ENCODE data around the gene FAM53A. TPM values are rescaled to one million over a fixed set of nuclear protein-coding genes. Genes with fewer than 3 reads are reported as not detected.

FAM53A gene
- total RNA-seq, 3 donors from 2014 or later: 0.65 to 1.8 (median 1.4) TPM

DNA sequence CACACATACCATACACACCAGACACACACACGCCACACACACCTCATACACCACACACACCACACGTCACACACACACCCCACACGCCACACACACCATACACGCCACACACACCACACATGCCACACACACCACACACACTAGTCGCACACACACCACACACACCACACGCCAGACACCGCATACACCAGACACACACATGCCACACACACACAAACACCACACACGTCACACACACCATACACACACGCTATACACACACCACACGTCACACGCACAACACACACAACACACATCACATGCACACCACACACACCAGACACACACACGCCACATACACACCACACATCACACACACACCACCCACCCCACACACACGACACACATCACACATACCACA, 32.0 kb downstream of the FAM53A start:
- DNase-seq (no peak), ATAC-seq (no peak)
- Histone ChIP-seq H3K4me1 (ENCODE audit: low read depth) (no peaks in the 10 kb centered on the region), H3K9me3 (no peaks in the 10 kb centered on the region), H3K4me3 (no peak overlapping the region), H3K36me3 (ENCODE audit: low read depth) (no peaks in the 10 kb centered on the region)
- no peak for TF ChIP-seq CTCF (IDR thresholded peaks at IDR 0.05)
- intact Hi-C loops (cut with DNase I, micrococcal nuclease): no loop called here

DNA sequence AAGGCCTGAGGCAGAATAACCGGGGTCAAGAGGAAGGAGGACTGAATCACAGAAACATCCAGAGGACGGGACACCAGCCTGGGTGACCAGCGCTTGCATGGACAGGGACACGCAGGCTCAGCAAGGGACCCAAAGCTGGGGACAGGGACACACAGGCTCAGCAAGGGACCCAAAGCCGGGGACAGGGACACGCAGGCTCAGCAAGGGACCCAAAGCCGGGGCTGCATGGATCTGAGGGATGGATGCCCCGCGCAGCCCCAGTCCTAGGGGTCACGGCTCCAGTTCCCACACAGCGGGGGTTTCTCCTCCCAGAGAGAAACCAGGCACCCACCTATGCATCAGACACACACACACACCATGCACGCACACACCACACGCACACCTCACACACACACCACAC, 32.5 kb downstream of the FAM53A start:
- no peak for TF ChIP-seq CTCF (IDR thresholded peaks at IDR 0.05)
- Histone ChIP-seq H3K4me3 (no peak overlapping the region), H3K9me3 (no peaks in the 10 kb centered on the region), H3K36me3 (ENCODE audit: low read depth) (no peaks in the 10 kb centered on the region), H3K4me1 (ENCODE audit: low read depth) (no peaks in the 10 kb centered on the region)
- DNase-seq: no peak
- intact Hi-C loops (cut with DNase I, micrococcal nuclease): no loop called here
- ATAC-seq: no peak

DNA sequence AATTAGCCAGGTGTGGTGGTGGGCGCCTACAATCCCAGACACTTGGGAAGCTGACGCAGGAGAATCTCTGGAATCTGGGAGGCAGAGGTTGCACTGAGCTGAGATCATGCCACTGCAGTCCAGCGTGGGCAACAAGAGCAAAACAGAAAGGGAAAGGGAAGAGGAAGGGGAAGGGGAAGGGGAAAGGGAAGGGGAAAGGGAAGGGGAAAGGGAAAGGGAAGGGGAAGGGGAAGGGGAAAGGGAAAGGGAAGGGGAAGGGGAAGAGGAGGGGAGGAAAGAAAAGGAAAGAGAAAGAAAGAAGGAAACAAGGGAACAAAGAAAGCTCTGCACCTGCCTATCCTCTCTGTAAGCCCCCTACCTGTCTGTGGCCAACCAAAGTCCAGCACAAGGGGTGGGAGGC, 35.2 kb downstream of the FAM53A start:
- intact Hi-C loops (cut with DNase I, micrococcal nuclease): no loop called here
- H3K4me1 ChIP-seq (ENCODE audit: low read depth): no peaks in the 10 kb centered on the region

GRCh38 chr4:1647432-1647831, 36.7 kb downstream of the FAM53A start:
- no peaks in the 10 kb centered on the region for H3K4me1 ChIP-seq (ENCODE audit: low read depth)
- TF ChIP-seq CTCF (IDR thresholded peaks at IDR 0.05): no peak
- no peaks in the 10 kb centered on the region for H3K9me3 ChIP-seq
- no peak for ATAC-seq
- no peaks in the 10 kb centered on the region for H3K36me3 ChIP-seq (ENCODE audit: low read depth)
- DNase-seq: no peak
- intact Hi-C loops (cut with DNase I, micrococcal nuclease): no loop called here
- H3K4me3 ChIP-seq: no peak overlapping the region

More for the DNA sequence above, 35.2 kb downstream of the FAM53A start:
- Histone ChIP-seq H3K36me3 (ENCODE audit: low read depth) (no peaks in the 10 kb centered on the region), H3K9me3 (no peaks in the 10 kb centered on the region), H3K4me3 (no peak overlapping the region)
- DNase-seq: no peak
- no peak for TF ChIP-seq CTCF (IDR thresholded peaks at IDR 0.05)
- no peak for ATAC-seq

- no peak for TF ChIP-seq CTCF (IDR thresholded peaks at IDR 0.05)
- H3K4me1 ChIP-seq (ENCODE audit: low read depth): no peaks in the 10 kb centered on the region
- ATAC-seq (no peak), DNase-seq (no peak)
- H3K9me3 ChIP-seq: no peaks in the 10 kb centered on the region
- no peak overlapping the region for H3K4me3 ChIP-seq
- no peaks in the 10 kb centered on the region for H3K36me3 ChIP-seq (ENCODE audit: low read depth)
- intact Hi-C loops (cut with DNase I, micrococcal nuclease): no loop called here
Measured at GRCh38 chr4:1646690-1647089, 37.4 kb downstream of the FAM53A start.
